HG02981 (cell line): ENCODE measurements around the gene PDK1.

Source experiments
- ATAC-seq: cut with Tn5 transposase; IDR thresholded peaks from one replicate; pipeline ENCODE4 v1.9.1; 2021; ENCODE audit warnings: mild to moderate bottlenecking, moderate library complexity; ENCODE audit not compliant: unreplicated experiment

Gene PDK1

DNA sequence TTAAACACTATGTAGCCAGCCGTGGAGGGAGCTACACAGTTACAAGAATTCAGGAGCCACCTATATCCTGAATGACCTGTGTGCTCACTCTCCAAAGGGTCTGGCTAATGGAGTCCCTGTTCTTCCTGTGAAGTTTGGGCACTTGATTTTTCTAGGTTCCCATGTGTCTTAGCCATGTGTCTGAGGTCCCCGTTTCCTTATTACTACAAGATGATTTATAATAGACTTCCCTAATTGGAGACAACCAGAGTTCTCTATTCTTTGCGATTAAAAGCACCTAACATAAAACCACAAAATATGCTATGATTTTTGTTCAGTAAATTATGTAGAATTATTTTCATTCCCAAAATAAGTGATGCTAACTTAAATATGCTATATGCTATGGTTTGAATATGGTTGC, 83.4 kb downstream of the PDK1 start:
- no peak for ATAC-seq

DNA sequence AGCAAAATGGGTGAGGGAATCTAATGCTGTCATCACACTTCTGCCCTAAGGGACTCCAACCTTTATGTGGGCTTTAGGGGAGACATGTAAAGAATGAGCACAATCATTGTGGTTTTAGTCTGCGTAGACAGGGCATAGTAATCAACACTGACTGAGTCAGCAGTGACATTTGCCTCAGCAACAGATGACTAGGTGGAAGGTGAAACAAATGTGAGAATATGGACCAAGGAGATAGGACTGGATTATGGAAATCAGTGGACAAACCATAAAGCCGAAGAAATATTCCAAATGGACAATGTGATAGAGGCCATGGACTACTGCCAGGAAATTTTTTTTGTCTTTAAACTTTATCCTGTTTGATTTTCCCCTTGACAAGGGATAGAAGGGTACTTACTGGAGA, 83.9 kb downstream of the PDK1 start:
- no peak for ATAC-seq

DNA sequence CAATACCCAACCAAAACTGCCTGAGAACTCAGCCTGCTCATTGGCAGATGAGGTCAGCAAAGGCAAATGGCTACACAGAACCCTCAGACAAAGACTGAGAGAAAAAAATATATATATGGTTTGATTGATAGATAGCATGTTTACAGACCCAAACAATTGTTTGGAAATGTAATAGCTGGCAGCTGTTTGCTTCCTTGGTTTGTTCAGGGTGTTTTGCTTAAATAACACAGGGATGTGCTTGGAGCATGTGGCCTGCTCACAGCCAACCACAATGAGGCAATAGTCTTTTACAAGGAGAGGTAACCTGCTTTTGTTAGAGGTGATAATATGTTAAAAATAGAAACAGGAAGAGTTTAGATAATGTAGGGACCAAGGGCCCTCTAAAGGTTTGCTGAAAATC, 84.5 kb downstream of the PDK1 start:
- ATAC-seq: no peak

DNA sequence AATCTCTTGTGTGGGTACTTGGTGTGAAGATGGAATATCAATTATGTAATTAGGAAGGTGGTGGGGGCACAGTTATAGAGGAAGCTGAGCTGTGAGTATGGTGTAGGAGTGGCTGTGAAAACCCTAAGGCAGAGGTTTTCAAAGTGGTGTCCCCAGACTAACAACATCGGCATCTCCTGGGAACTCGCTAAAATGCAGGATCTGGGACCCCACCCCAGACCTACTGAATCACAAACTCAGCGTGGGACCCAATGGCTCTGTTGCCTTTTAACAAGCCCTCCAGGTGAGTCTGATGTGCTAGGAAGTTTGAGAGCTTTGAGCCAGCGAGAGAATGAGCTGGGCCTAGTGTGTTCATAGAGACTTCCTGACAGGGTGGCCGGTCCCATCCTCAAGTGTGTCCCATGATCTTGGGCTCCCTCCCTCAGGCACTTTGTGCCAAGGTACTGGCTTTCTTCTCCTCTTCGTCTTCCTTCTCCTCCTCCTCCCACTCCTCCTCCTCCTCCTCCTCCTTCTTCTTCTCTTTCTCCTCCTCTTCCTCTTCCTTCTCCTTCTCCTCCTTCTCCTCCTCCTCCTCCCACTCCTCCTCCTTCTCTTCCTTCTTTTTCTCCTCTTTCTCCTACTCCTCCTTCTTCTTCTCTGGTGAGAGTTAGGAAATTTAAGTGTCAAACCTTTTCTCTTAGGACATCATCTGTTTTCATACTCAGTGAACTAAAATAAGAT, 86.6 kb downstream of the PDK1 start:
- ATAC-seq: no peak

DNA sequence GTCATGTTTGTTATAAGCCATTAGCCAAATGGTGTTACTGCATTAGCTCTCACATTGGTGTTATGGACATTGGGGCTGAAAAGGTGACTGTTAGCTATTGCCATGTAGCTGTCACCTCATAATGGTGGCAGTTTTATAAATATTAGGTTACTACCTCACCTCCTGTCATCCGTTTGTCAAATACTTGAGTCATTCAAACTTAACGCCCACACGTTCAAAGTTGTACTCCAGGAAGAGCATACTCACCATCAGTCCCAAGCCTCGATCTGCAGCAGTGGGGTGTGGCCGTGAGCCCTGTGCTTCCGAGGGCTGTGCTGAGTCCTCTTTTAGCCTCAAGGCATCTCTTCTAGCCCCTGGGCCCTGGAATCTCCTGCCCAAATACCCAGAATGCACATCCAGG, 87.3 kb downstream of the PDK1 start:
- no peak for ATAC-seq

DNA sequence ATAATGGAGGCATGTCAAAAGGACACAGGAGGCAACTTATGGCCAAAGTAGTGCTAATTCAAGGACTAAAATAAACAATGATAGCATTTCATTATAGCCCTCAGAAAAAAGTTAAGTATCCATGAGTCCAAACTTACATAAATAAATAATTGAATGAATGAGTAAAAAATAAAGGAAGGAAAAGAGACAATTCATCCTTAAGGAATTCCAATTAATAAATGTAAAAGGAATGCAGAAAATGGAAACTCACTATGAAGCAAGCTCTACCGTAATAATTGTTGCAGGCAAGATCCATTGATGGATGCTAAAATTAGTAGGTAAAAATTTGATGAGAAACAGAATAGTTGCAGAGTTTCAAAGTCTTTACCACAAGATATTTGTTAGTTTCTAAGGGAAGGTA, 91.5 kb downstream of the PDK1 start:
- ATAC-seq: no peak

DNA sequence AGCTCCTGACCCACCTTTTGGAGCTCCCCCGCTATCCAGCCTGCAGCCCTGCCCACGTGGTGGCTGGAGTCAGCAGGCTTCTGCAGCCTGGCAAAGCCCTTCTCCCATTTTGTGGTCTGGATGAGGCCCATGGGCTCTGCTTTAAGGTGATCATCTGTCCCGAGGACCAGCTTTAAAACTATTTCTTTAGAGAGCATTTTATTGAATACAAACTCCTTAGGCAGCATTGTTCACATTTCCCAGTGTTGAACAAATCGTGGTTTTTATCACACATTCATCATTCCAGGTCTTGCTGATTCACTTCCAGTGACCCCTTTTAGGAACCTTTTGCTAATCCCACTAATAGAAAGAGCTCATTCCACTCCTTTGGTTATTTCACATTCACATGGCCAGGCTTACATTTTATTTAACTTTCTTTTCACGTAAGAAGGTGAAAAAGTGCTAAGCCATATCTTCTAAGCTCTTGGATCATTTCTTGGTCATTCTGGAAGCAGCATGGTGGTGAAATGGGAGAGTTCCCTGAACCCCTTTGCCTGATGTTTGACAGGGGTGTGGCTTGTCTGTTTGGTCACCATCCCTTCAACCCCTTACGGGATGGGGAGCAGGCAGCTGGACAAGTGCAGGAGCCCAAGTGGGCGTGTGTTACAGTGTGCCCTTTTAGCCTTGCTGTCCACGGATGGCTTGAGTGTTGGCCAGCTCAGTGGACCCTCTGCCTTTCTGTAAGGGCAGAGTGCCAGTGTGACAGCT, 99.4 kb downstream of the PDK1 start:
- ATAC-seq: no peak

DNA sequence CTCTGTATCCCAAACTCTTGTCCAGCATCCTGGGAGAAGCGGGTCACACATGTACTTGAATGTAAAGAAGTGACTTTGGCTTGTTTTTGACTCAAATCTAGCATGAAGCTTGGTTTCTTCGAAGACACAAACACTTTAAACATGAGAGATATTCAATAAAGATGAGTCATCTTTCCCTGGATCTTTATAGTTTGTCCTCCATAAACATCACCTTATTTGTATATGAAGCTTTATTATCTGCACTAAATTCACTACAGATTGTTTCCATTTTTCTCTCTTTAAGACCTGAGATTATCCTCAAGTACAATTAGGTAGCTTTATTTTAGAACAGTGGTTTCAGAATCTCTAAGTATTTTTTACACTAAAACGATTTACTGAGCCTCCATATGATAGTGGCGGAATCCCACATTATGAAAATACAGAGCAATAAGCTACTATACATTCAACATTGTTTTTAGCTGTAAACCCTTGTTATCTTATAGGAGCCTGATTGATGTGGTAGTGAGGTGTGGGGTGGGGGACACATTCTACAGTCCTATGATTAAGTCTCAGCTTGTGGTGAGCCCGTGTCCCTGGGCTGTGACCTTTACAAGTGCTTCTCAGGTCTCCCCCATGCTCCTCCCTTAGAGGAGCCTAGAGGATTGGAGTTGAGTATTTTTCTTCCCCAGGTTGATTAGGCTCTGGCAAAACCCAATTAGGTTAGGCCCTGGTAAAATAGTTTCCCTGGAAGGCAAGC, 100.1 kb downstream of the PDK1 start:
- no peak for ATAC-seq
